PC-3 (cell line): ENCODE measurements around the gene INSL4. TPM values are rescaled to one million over a fixed set of nuclear protein-coding genes. Genes with fewer than 3 reads are reported as not detected.
A peak's percentile ranks its signal among the peaks of the same experiment; 100 is the strongest.

Source experiments
- ATAC-seq: fragments of 200-7000 bp; cut with Tn5 transposase; 2 replicates; pipeline ENCODE4 v1.9.1; 2020; ENCODE audit warnings: mild to moderate bottlenecking, moderate library complexity
- BruUV-seq: library from RNA; stranded (reverse); fragments of 400-500 nt; replicated peaks from 2 replicates; lab custom pipeline; 2021; lab: Mats Ljungman, UMichigan
- CTCF ChIA-PET: fragments of 300-600 bp; sonication (Branson Sonifier 250); formaldehyde crosslinking; loops from one replicate; lab custom pipeline; 2022; ENCODE audit warnings: antibody characterized with exemption; lab: Charles Lee
- POLR2A ChIA-PET: fragments of 300-600 bp; sonication (Branson Sonifier 250); formaldehyde crosslinking; loops from one replicate; lab custom pipeline; 2022; ENCODE audit warnings: antibody characterized with exemption; ENCODE audit not compliant: unreplicated experiment; lab: Charles Lee
- DNase-seq: peaks from one replicate; pipeline ENCODE4 v3.0.0-alpha.2; 2015
- H2AFZ ChIP-seq: fragments of 300-600 bp; sonication (generic); 2 replicates; pipeline ENCODE4 v1.6.0; 2016; ENCODE audit warnings: antibody characterized with exemption, low read length
- H3F3A ChIP-seq: fragments of 300-600 bp; sonication (generic); one replicate; pipeline ENCODE4 v1.6.0; 2017; ENCODE audit warnings: antibody characterized with exemption, low read length, control low read depth, mild to moderate bottlenecking; ENCODE audit not compliant: unreplicated experiment
- H3K27ac ChIP-seq: fragments of 300-600 bp; sonication (generic); 2 replicates; pipeline ENCODE4 v1.5.1; 2016; ENCODE audit warnings: mild to moderate bottlenecking, low read length
- H3K27me3 ChIP-seq: fragments of 300-600 bp; sonication (generic); 2 replicates; pipeline ENCODE4 v1.6.1; 2016; ENCODE audit warnings: low read length, mixed read lengths
- H3K36me3 ChIP-seq: fragments of 300-600 bp; sonication (generic); 2 replicates; pipeline ENCODE4 v1.6.1; 2016; ENCODE audit warnings: low read depth, mixed run types, low read length, mixed read lengths
- H3K4me1 ChIP-seq: fragments of 300-600 bp; sonication (generic); 2 replicates; pipeline ENCODE4 v1.5.1; 2016; ENCODE audit warnings: low read length; ENCODE audit not compliant: insufficient read depth
- H3K4me2 ChIP-seq: fragments of 300-600 bp; sonication (generic); 2 replicates; pipeline ENCODE4 v1.6.0; 2016; ENCODE audit warnings: low read length
- H3K4me3 ChIP-seq: fragments of 300-600 bp; sonication (generic); 2 replicates; pipeline ENCODE4 v1.5.1; 2016; ENCODE audit warnings: mild to moderate bottlenecking, low read length, mixed read lengths
- H3K79me2 ChIP-seq: fragments of 300-600 bp; sonication (generic); 2 replicates; pipeline ENCODE4 v1.6.1; 2017; ENCODE audit warnings: low read length, mixed read lengths
- H3K9ac ChIP-seq: fragments of 300-600 bp; sonication (generic); 2 replicates; pipeline ENCODE4 v1.6.0; 2016; ENCODE audit warnings: mild to moderate bottlenecking, low read length
- H3K9me2 ChIP-seq: fragments of 300-600 bp; sonication (generic); replicated peaks from 2 replicates; pipeline ENCODE4 v1.6.1; 2016; ENCODE audit warnings: mixed run types, low read length, mixed read lengths
- H3K9me3 ChIP-seq: fragments of 300-600 bp; sonication (generic); 2 replicates; pipeline ENCODE4 v1.6.1; 2016; ENCODE audit warnings: low read length, mixed read lengths
- H4K20me1 ChIP-seq: fragments of 300-600 bp; sonication (generic); 2 replicates; pipeline ENCODE4 v1.6.1; 2016; ENCODE audit warnings: low read length, mixed read lengths
- CTCF ChIP-seq: fragments of 300-600 bp; sonication (generic); conservative IDR thresholded peaks from 2 replicates; pipeline ENCODE4 v1.5.1; 2017; ENCODE audit warnings: antibody characterized with exemption, low read depth, mild to moderate bottlenecking, low read length
- EZH2 ChIP-seq: fragments of 300-600 bp; sonication (generic); IDR thresholded peaks from one replicate; pipeline ENCODE4 v1.6.1; 2017; ENCODE audit warnings: antibody characterized with exemption, mild to moderate bottlenecking, low read length; ENCODE audit not compliant: unreplicated experiment
- EZH2phosphoT487 ChIP-seq: fragments of 300-600 bp; sonication (generic); IDR thresholded peaks from 2 replicates; pipeline ENCODE4 v1.6.1; 2018; ENCODE audit warnings: mild to moderate bottlenecking, antibody characterized with exemption, low read length, borderline replicate concordance
- intact Hi-C: fragments of 100-400 bp; cut with micrococcal nuclease; formaldehyde crosslinking; loops from 2 replicates; pipeline ENCODE4 v1.9.0; 2023
- total RNA-seq: library from RNA; depleted of rRNA; stranded (reverse); fragments of >200 nt; gene quantifications from 2 replicates; pipeline ENCODE4 v1.2.3, GENCODE V29; 2014

The INSL4 gene
- total RNA-seq, 1 experiment from 2014 or later: not detected

GRCh38 chr9:5191985-5192384 is 39.2 kb upstream of the INSL4 start:
- H2AFZ ChIP-seq: no peak overlapping the region
- no peaks in the 10 kb centered on the region for H3K9me2 ChIP-seq
- no peak overlapping the region for H3K4me3 ChIP-seq
- no peak overlapping the region for H3K9ac ChIP-seq
- H3K79me2 ChIP-seq: no peaks in the 10 kb centered on the region
- H3F3A ChIP-seq: no peaks in the 10 kb centered on the region
- no peaks in the 10 kb centered on the region for H3K4me1 ChIP-seq
- ChIA-PET CTCF (no interaction called here), POLR2A (no interaction called here)
- intact Hi-C loops: no loop called here
- H3K36me3 ChIP-seq: no peaks in the 10 kb centered on the region
- DNase-seq: no peak
- TF ChIP-seq EZH2 (no peak), EZH2phosphoT487 (no peak)
- ATAC-seq: no peak
- no peak overlapping the region for H3K4me2 ChIP-seq
- H4K20me1 ChIP-seq: no peaks in the 10 kb centered on the region
- H3K27me3 ChIP-seq: no peaks in the 10 kb centered on the region
- H3K9me3 ChIP-seq: no peaks in the 10 kb centered on the region
- no TSS peak for BruUV-seq
- no peak overlapping the region for H3K27ac ChIP-seq

- Histone ChIP-seq H3K4me1 (no peaks in the 10 kb centered on the region), H3F3A (no peaks in the 10 kb centered on the region), H3K9me2 (no peaks in the 10 kb centered on the region; the same call in 1 of the 2 replicates), H4K20me1 (no peaks in the 10 kb centered on the region), H3K4me2 (no peak overlapping the region), H3K4me3 (no peak overlapping the region), H3K79me2 (no peaks in the 10 kb centered on the region), H3K9me3 (no peaks in the 10 kb centered on the region), H3K27me3 (peaks cover 3% of the 10 kb centered on the region; the same call in 1 of the 2 replicates), H3K9ac (no peak overlapping the region), H2AFZ (no peak overlapping the region), H3K36me3 (no peaks in the 10 kb centered on the region), H3K27ac (no peak overlapping the region)
- ChIA-PET POLR2A (no interaction called here), CTCF (no interaction called here)
- ATAC-seq: no peak
- no peak for DNase-seq
- no TSS peak for BruUV-seq
- TF ChIP-seq CTCF (no peak), EZH2phosphoT487 (no peak), EZH2 (no peak)
- intact Hi-C loops: no loop called here
These were observed 37.9 kb upstream of the INSL4 start for GRCh38 chr9:5193345-5193744.

- Histone ChIP-seq H3K9ac (no peak overlapping the region), H3K4me2 (no peak overlapping the region), H4K20me1 (no peaks in the 10 kb centered on the region), H3F3A (no peaks in the 10 kb centered on the region), H3K4me3 (no peak overlapping the region), H3K79me2 (no peaks in the 10 kb centered on the region), H3K9me2 (no peaks in the 10 kb centered on the region; the same call in 1 of the 2 replicates), H3K9me3 (no peaks in the 10 kb centered on the region), H3K27me3 (peaks cover 3% of the 10 kb centered on the region; the same call in 1 of the 2 replicates), H3K36me3 (no peaks in the 10 kb centered on the region), H3K27ac (no peak overlapping the region), H2AFZ (no peak overlapping the region), H3K4me1 (no peaks in the 10 kb centered on the region)
- no peak for ATAC-seq
- ChIA-PET POLR2A (no interaction called here), CTCF (no interaction called here)
- BruUV-seq: no TSS peak
- intact Hi-C loops: no loop called here
- DNase-seq: peak; percentile 15
- TF ChIP-seq EZH2 (no peak), CTCF (no peak), EZH2phosphoT487 (no peak)
These were observed 35.8 kb upstream of the INSL4 start for GRCh38 chr9:5195463-5195862.
